IMR-90 (cell line): ENCODE measurements around the gene PIGM. TPM values are rescaled to one million over a fixed set of nuclear protein-coding genes. Genes with fewer than 3 reads are reported as not detected.

Experiments
- ATAC-seq: fragments of 200-7000 bp; cut with Tn5 transposase; 2 replicates; pipeline ENCODE4 v1.9.1; 2020; ENCODE audit warnings: low read depth, mild to moderate bottlenecking, moderate library complexity
- BruUV-seq: library from RNA; stranded (reverse); fragments of 400-500 nt; replicated peaks from 2 replicates; lab custom pipeline; 2021; lab: Mats Ljungman, UMichigan
- CTCF ChIA-PET: fragments of 300-600 bp; formaldehyde crosslinking; extraction: SDS; loops from one replicate; lab custom pipeline; 2021; ENCODE audit warnings: antibody characterized with exemption; lab: Yijun Ruan, JAX
- POLR2A ChIA-PET: fragments of 300-600 bp; sonication (Branson Sonifier 250); formaldehyde crosslinking; loops from one replicate; lab custom pipeline; 2022; ENCODE audit warnings: antibody characterized with exemption; ENCODE audit not compliant: unreplicated experiment; lab: Charles Lee
- DNase-seq: peaks from one replicate; pipeline ENCODE4 v3.0.0; 2013
- H2AFZ ChIP-seq: replicated peaks from 2 replicates; pipeline ENCODE3; 2013; ENCODE audit warnings: low read length, mild to moderate bottlenecking; ENCODE audit not compliant: poor library complexity
- H2AK5ac ChIP-seq: 2 replicates; pipeline ENCODE4 v1.6.1; 2013; ENCODE audit warnings: low read depth, low read length, inconsistent platforms
- H2AK9ac ChIP-seq: replicated peaks from 2 replicates; pipeline ENCODE3; 2013; ENCODE audit warnings: mild to moderate bottlenecking, low read depth, low read length, moderate library complexity; ENCODE audit not compliant: poor library complexity
- H2BK120ac ChIP-seq: 2 replicates; pipeline ENCODE4 v1.6.1; 2013; ENCODE audit warnings: low read depth, low read length, inconsistent platforms
- H2BK15ac ChIP-seq: 3 replicates; pipeline ENCODE4 v1.6.1; 2013; ENCODE audit warnings: low read depth, low read length, inconsistent platforms
- H2BK20ac ChIP-seq: 2 replicates; pipeline ENCODE4 v1.6.1; 2013; ENCODE audit warnings: low read depth, mild to moderate bottlenecking, inconsistent platforms, low read length, moderate library complexity
- H2BK5ac ChIP-seq: 2 replicates; pipeline ENCODE4 v1.6.1; 2013; ENCODE audit warnings: mild to moderate bottlenecking, low read depth, low read length, inconsistent platforms; ENCODE audit not compliant: poor library complexity, severe bottlenecking
- H3K14ac ChIP-seq: replicated peaks from 2 replicates; pipeline ENCODE4 v1.6.1; 2013; ENCODE audit warnings: low read depth, low read length, inconsistent platforms
- H3K18ac ChIP-seq: 2 replicates; pipeline ENCODE4 v1.6.1; 2013; ENCODE audit warnings: low read depth, low read length, control low read depth
- H3K23ac ChIP-seq: 2 replicates; pipeline ENCODE4 v1.6.1; 2013; ENCODE audit warnings: low read depth, low read length, inconsistent platforms
- H3K27ac ChIP-seq: 2 replicates; pipeline ENCODE4 v1.5.1; 2013; ENCODE audit warnings: mild to moderate bottlenecking, control low read depth, low read length; ENCODE audit not compliant: insufficient read depth
- H3K27me3 ChIP-seq: 2 replicates; pipeline ENCODE4 v1.6.1; 2013; ENCODE audit warnings: low read length; ENCODE audit not compliant: control insufficient read depth, insufficient read depth
- H3K36me3 ChIP-seq: 2 replicates; pipeline ENCODE4 v1.6.1; 2013; ENCODE audit warnings: low read length, mixed read lengths; ENCODE audit not compliant: control insufficient read depth, insufficient read depth
- H3K4ac ChIP-seq: 2 replicates; pipeline ENCODE4 v1.6.1; 2013; ENCODE audit warnings: low read depth, low read length, inconsistent platforms
- H3K4me1 ChIP-seq: 2 replicates; pipeline ENCODE4 v1.6.1; 2013; ENCODE audit warnings: low read length, mixed read lengths; ENCODE audit not compliant: control insufficient read depth, insufficient read depth
- H3K4me2 ChIP-seq: 2 replicates; pipeline ENCODE4 v1.6.1; 2013; ENCODE audit warnings: low read depth, mild to moderate bottlenecking, control low read depth, low read length, moderate library complexity
- H3K4me3 ChIP-seq: 2 replicates; pipeline ENCODE4 v1.5.1; 2013; ENCODE audit warnings: low read depth, mild to moderate bottlenecking, control low read depth, low read length, moderate library complexity; ENCODE audit not compliant: insufficient read depth
- H3K56ac ChIP-seq: 2 replicates; pipeline ENCODE4 v1.6.1; 2013; ENCODE audit warnings: low read length, inconsistent platforms; ENCODE audit not compliant: insufficient read depth; ENCODE audit errors: extremely low read depth
- H3K79me1 ChIP-seq, 2 experiments: 2 replicates each; pipeline ENCODE4 v1.6.1; 2013; ENCODE audit warnings: low read length in 2 of 2, inconsistent platforms in 1 of 2, low read depth in 1 of 2
- H3K9ac ChIP-seq: 2 replicates; pipeline ENCODE4 v1.6.1; 2013; ENCODE audit warnings: low read depth, low read length, control low read depth
- H3K9me1 ChIP-seq: 2 replicates; pipeline ENCODE4 v1.6.1; 2013; ENCODE audit warnings: low read length, inconsistent platforms; ENCODE audit not compliant: insufficient read depth
- H3K9me3 ChIP-seq: 2 replicates; pipeline ENCODE4 v1.6.1; 2013; ENCODE audit warnings: low read length; ENCODE audit not compliant: control insufficient read depth, insufficient read depth
- H4K20me1 ChIP-seq: 2 replicates; pipeline ENCODE4 v1.6.1; 2013; ENCODE audit warnings: low read length, inconsistent platforms; ENCODE audit not compliant: insufficient read depth
- H4K5ac ChIP-seq: 2 replicates; pipeline ENCODE4 v1.6.1; 2013; ENCODE audit warnings: mild to moderate bottlenecking, low read depth, low read length, control low read depth
- H4K8ac ChIP-seq, 2 experiments: 2 replicates each; pipeline ENCODE4 v1.6.1; 2013; ENCODE audit warnings: low read depth in 2 of 2, low read length in 2 of 2, control low read depth in 1 of 2, inconsistent platforms in 1 of 2
- H4K91ac ChIP-seq: 2 replicates; pipeline ENCODE4 v1.6.1; 2013; ENCODE audit warnings: low read depth, low read length, inconsistent platforms; ENCODE audit not compliant: insufficient read depth
- CHD1 ChIP-seq: IDR thresholded peaks from 2 replicates; pipeline ENCODE4 v1.6.1; 2012; ENCODE audit warnings: low read depth, low read length, improper control_type of control experiment
- FOS ChIP-seq: fragments of 150-350 bp; IDR thresholded peaks from 2 replicates; pipeline ENCODE4 v1.6.1; 2016; ENCODE audit warnings: low read depth, low read length
- WGBS, 2 experiments: methylation state at CpG; one replicate each; pipeline versions ENCODE4 v1.1.5 to v1.1.7; 2013; ENCODE audit warnings: missing lambda C conversion rate in 2 of 2; ENCODE audit not compliant: insufficient read length in 1 of 2; ENCODE audit errors: extremely low coverage in 2 of 2; 5-methylcytosine and 5-hydroxymethylcytosine counted together
- dilution Hi-C: fragments of 300-500 bp; cut with HindIII; formaldehyde crosslinking; loops from one replicate; pipeline ENCODE4 v1.14.3; 2018; ENCODE audit warnings: low sequenced_read_pairs; ENCODE audit not compliant: unreplicated experiment
- in situ Hi-C: fragments of 300-500 bp; cut with MboI; formaldehyde crosslinking; loops from 3 replicates; pipeline ENCODE4 v1.14.3; 2019; ENCODE audit warnings: low sequenced_read_pairs, inconsistent platforms, mixed read lengths
- intact Hi-C: fragments of 100-400 bp; cut with micrococcal nuclease; formaldehyde crosslinking; loops from 2 replicates; pipeline ENCODE4 v1.10.0; 2022
- polyA plus RNA-seq, 3 experiments: library from polyadenylated mRNA; depleted of rRNA; stranded (reverse); fragments of >200 nt; gene quantifications; 2 replicates each; pipeline ENCODE4 v1.2.3, GENCODE V29; 2012; ENCODE audit warnings: low replicate concordance in 1 of 3
- total RNA-seq: library from RNA; depleted of rRNA; stranded (reverse); fragments of >200 nt; gene quantifications from 2 replicates; pipeline ENCODE4 v1.2.3, GENCODE V29; 2012

PIGM gene
- total and polyA plus RNA-seq, 2 of the 4 experiments (the other 2 are of a cell fraction), result 2.9 TPM

DNA sequence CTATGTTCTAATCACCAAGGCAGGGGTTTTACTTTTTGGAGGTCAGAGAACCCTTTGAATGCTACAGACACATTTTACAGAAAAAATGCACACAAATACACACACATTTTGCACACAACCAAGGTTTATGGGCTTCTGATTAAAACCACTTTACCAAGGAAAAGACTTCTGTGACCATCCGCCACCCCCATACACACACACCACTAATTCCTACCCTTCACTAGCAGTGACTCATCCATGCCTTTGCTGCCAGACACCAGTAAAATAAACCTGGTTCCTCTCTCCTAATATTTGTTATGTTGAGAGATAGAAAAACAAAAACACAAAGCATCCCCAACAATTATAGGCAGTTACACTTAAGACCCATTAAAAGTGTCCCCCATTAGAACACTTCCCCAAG lies 12.9 kb downstream of the PIGM start:
- H4K8ac ChIP-seq, result no peak overlapping the region
- no peak overlapping the region for H3K27ac ChIP-seq
- no peak overlapping the region for H3K23ac ChIP-seq
- no peak overlapping the region for H3K4me3 ChIP-seq
- dilution Hi-C loops, result no loop called here
- H3K9ac ChIP-seq, result no peak overlapping the region
- peaks cover 22% of the 10 kb centered on the region for H3K27me3 ChIP-seq
- POLR2A ChIA-PET, result no interaction called here
- H4K5ac ChIP-seq, result no peak overlapping the region
- H2BK120ac ChIP-seq, result no peak overlapping the region
- intact Hi-C loops, result loop anchor here (10.0 kb wide), 1 partner anchor 804 kb away; no protein-coding TSS in a partner anchor
- BruUV-seq, result no TSS peak
- no peaks in the 10 kb centered on the region for H3K9me3 ChIP-seq
- H3K18ac ChIP-seq, result no peak overlapping the region
- ATAC-seq (peak; percentile 94), DNase-seq (peak; percentile 58)
- no CpG with 5 or more reads among the region's 1 CpG for WGBS, 2 experiments
- no peak overlapping the region for H2AFZ ChIP-seq
- no peaks in the 10 kb centered on the region for H3K36me3 ChIP-seq
- CTCF ChIA-PET, result interaction anchor here (6.5 kb wide), 1 partner anchor 12 kb away, joined by 34 read pairs; no protein-coding TSS in a partner anchor
- no peak overlapping the region for H3K14ac ChIP-seq
- no peaks in the 10 kb centered on the region for H3K79me1 ChIP-seq
- H3K4me1 ChIP-seq, result peaks cover 6% of the 10 kb centered on the region
- no peak for TF ChIP-seq CHD1
- TF ChIP-seq FOS, result peak; percentile 24; the same call in 1 of the 2 replicates
- H3K56ac ChIP-seq, result no peak overlapping the region
- H2BK20ac ChIP-seq, result no peak overlapping the region
- no peaks in the 10 kb centered on the region for H3K9me1 ChIP-seq
- in situ Hi-C loops, result no loop called here
- no peak overlapping the region for H4K91ac ChIP-seq
- H3K4me2 ChIP-seq, result no peak overlapping the region; the same call in 1 of the 2 replicates
- no peak overlapping the region for H2AK9ac ChIP-seq
- no peak overlapping the region for H2BK5ac ChIP-seq
- H4K20me1 ChIP-seq, result no peaks in the 10 kb centered on the region
- H2AK5ac ChIP-seq, result no peak overlapping the region
- no peak overlapping the region for H3K4ac ChIP-seq
- no peak overlapping the region for H2BK15ac ChIP-seq
